Left renal pelvis (tissue), 4 donors: ENCODE results near the gene SLC13A3. TPM values are rescaled to one million over a fixed set of nuclear protein-coding genes. Genes with fewer than 3 reads are reported as not detected.

Experiments used
- DNase-seq, 4 donors: peaks; one replicate each; pipeline ENCODE4 v3.0.0-alpha.2; 2013; ENCODE audit warnings: low read depth in 4 of 4, low spot score in 3 of 4
- polyA plus RNA-seq, 4 donors: library from polyadenylated mRNA; unstranded; fragments of 120-200 nt; gene quantifications; one replicate each; pipeline ENCODE4 v1.2.1, GENCODE V29; 2013; ENCODE audit not compliant: insufficient read length in 4 of 4

The SLC13A3 gene
- polyA plus RNA-seq, 4 donors, result 7.1 to 19.8 (median 14.3) TPM

- no peak for DNase-seq
Measured at GRCh38 chr20:46563170-46563859, 87.9 kb downstream of the SLC13A3 start.

GRCh38 chr20:46562373-46563169, 88.7 kb downstream of the SLC13A3 start:
- peak; percentile 68 to 77 (median 73) for DNase-seq

- no peak for DNase-seq
Measured at GRCh38 chr20:46562009-46562372, 89.3 kb downstream of the SLC13A3 start.

GRCh38 chr20:46559685-46560440, 91.4 kb downstream of the SLC13A3 start:
- no peak for DNase-seq

GRCh38 chr20:46559001-46559400, 92.3 kb downstream of the SLC13A3 start:
- no peak for DNase-seq

- DNase-seq, result no peak
Measured at GRCh38 chr20:46558511-46558959, 92.7 kb downstream of the SLC13A3 start.

- DNase-seq, result no peak
Measured at GRCh38 chr20:46557231-46557956, 93.9 kb downstream of the SLC13A3 start.

- no peak for DNase-seq
Measured at GRCh38 chr20:46555370-46555956, 95.8 kb downstream of the SLC13A3 start.

GRCh38 chr20:46554828-46555227, 96.4 kb downstream of the SLC13A3 start:
- DNase-seq, result no peak

GRCh38 chr20:46553926-46554325, 97.3 kb downstream of the SLC13A3 start:
- no peak for DNase-seq

- DNase-seq, result no peak
Measured at GRCh38 chr20:46552460-46553420, 98.5 kb downstream of the SLC13A3 start.

GRCh38 chr20:46551522-46552381, 99.5 kb downstream of the SLC13A3 start:
- DNase-seq, result no peak

GRCh38 chr20:46550461-46550860, 100.8 kb downstream of the SLC13A3 start, which contains the start of gene OCSTAMP:
Gene OCSTAMP (minus strand): TSS chr20:46550654. CDS start chr20:46550560, 94 bp downstream.
- no peak for DNase-seq

GRCh38 chr20:46549188-46549972, 101.9 kb downstream of the SLC13A3 start:
- no peak for DNase-seq

GRCh38 chr20:46548688-46549087, 102.6 kb downstream of the SLC13A3 start:
- DNase-seq, result no peak

- no peak for DNase-seq
Measured at GRCh38 chr20:46547995-46548394, 103.3 kb downstream of the SLC13A3 start.

- DNase-seq, result no peak
Measured at GRCh38 chr20:46546936-46547335, 104.3 kb downstream of the SLC13A3 start.
